ENCODE data around the gene BCAR3.

BCAR3 gene

DNA sequence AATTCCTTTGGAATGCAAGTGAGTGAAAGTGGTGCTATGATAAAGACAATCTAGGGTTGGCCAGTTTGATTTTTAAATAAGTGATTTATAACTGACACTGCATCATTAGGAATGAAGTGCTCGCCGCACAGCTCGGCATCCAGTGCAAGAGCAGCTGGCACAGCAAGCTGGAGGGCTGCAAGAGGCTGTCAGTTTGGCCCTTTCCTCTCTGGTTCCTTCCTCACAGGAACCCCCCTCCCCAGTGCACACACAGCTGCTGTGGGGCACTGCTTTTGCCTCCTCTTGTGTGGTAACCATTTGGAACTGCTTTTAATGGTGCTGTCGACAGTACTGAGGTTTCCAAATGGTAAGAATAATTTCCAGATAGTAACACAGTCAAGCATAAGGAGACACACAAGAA, 10.4 kb upstream of the BCAR3 start:
- no peak for TF ChIP-seq CTCF (IDR thresholded peaks at IDR 0.05)
- Histone ChIP-seq H3K27me3 (ENCODE audit: control insufficient read depth, insufficient read depth, low read length) (no peaks in the 10 kb centered on the region), H3K4me3 (ENCODE audit: low read depth, low read length) (no peak overlapping the region), H3K36me3 (ENCODE audit: control insufficient read depth, insufficient read depth, low read length) (no peaks in the 10 kb centered on the region), H3K9ac (no peak overlapping the region), H2AFZ (no peak overlapping the region), H3K4me1 (no peaks in the 10 kb centered on the region), H3K9me3 (ENCODE audit: control insufficient read depth, low read length) (no peaks in the 10 kb centered on the region), H3K79me2 (no peaks in the 10 kb centered on the region), H3K4me2 (ENCODE audit: low read length) (no peak overlapping the region), H3K27ac (no peak overlapping the region)

- H3K9ac ChIP-seq, result no peak overlapping the region
- H3K36me3 ChIP-seq (ENCODE audit: control insufficient read depth, insufficient read depth, low read length), result no peaks in the 10 kb centered on the region
- no peaks in the 10 kb centered on the region for H3K9me3 ChIP-seq (ENCODE audit: control insufficient read depth, low read length)
- H3K4me2 ChIP-seq (ENCODE audit: low read length), result no peak overlapping the region
- H3K4me3 ChIP-seq (ENCODE audit: low read depth, low read length), result no peak overlapping the region
- no peak overlapping the region for H2AFZ ChIP-seq
- no peak overlapping the region for H3K27ac ChIP-seq
- TF ChIP-seq CTCF (IDR thresholded peaks at IDR 0.05), result no peak
- H3K4me1 ChIP-seq, result no peaks in the 10 kb centered on the region
- H3K79me2 ChIP-seq, result no peaks in the 10 kb centered on the region
- no peaks in the 10 kb centered on the region for H3K27me3 ChIP-seq (ENCODE audit: control insufficient read depth, insufficient read depth, low read length)
Measured at GRCh38 chr1:93690921-93691789, 9.5 kb upstream of the BCAR3 start.

DNA sequence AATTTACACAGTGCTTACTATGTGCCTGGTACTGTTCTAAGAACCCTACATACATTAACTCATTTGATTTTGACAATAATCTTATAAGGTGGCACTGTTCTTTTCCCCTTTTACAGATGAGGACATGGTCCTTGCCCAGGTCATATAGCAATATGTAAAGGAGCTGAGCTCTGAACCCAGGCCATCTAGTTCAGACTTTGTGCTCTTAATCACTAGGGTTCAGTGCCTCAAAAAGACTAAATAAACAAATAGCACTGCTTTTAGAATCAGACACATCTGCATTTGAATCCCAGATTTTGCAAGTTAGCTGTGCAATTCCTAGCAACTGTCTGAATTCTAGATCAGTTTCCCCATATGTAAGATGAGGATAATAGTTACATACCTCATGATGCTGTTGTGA, 8.7 kb upstream of the BCAR3 start:
- Histone ChIP-seq H3K9ac (no peak overlapping the region), H2AFZ (no peak overlapping the region), H3K9me3 (ENCODE audit: control insufficient read depth, low read length) (no peaks in the 10 kb centered on the region), H3K27me3 (ENCODE audit: control insufficient read depth, insufficient read depth, low read length) (no peaks in the 10 kb centered on the region), H3K27ac (no peak overlapping the region), H3K4me2 (ENCODE audit: low read length) (no peak overlapping the region), H3K4me3 (ENCODE audit: low read depth, low read length) (no peak overlapping the region), H3K79me2 (no peaks in the 10 kb centered on the region), H3K36me3 (ENCODE audit: control insufficient read depth, insufficient read depth, low read length) (no peaks in the 10 kb centered on the region), H3K4me1 (no peaks in the 10 kb centered on the region)
- TF ChIP-seq CTCF (IDR thresholded peaks at IDR 0.05), result no peak

DNA sequence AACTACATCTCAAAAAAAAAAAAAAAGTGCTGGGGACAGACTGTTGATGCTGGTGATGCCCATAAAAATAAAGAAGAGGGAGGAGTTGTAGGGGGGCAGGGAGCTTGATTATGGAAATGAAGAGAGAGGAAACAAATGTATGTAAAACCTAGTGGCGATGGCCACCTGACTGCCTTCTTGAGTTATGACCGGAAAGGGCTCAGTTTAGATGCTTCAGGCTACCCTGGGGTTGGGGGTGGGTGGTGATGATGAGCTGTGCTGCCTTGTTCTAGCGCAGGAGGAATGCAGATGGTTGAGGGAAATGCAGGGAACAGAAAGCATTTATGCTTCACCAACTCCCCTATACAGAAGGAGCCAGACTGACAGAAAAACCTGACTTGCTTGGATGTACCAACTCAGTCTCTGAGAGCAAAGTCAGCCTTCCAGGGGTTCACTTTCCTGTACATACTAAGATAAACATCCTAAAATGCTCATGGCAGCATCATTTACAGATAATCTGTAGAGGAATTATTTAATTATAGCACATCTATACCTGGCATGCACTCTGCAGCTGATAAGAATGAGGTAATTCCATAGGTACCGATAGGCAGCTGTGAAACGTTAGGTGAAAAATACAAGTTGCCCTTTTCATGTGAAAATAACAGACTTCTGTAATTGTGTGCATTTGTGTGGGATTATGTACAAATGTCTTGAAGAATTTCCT, 8.0 kb upstream of the BCAR3 start:
- no peak overlapping the region for H3K4me2 ChIP-seq (ENCODE audit: low read length)
- no peak overlapping the region for H2AFZ ChIP-seq
- H3K9ac ChIP-seq, result no peak overlapping the region
- no peak for TF ChIP-seq CTCF (IDR thresholded peaks at IDR 0.05)
- no peak overlapping the region for H3K27ac ChIP-seq
- H3K4me1 ChIP-seq, result no peaks in the 10 kb centered on the region
- no peaks in the 10 kb centered on the region for H3K36me3 ChIP-seq (ENCODE audit: control insufficient read depth, insufficient read depth, low read length)
- no peaks in the 10 kb centered on the region for H3K9me3 ChIP-seq (ENCODE audit: control insufficient read depth, low read length)
- no peaks in the 10 kb centered on the region for H3K79me2 ChIP-seq
- H3K4me3 ChIP-seq (ENCODE audit: low read depth, low read length), result no peak overlapping the region
- H3K27me3 ChIP-seq (ENCODE audit: control insufficient read depth, insufficient read depth, low read length), result no peaks in the 10 kb centered on the region
